ENCODE measurements around the gene B9D1. TPM values are rescaled to one million over a fixed set of nuclear protein-coding genes. Genes with fewer than 3 reads are reported as not detected.

Gene B9D1
- polyA plus RNA-seq, 1 of the 3 experiments (the other 2 are of a cell fraction) = 81.6 TPM

GRCh38 chr17:19317359-19318095 is 45.0 kb downstream of the B9D1 start:
- ChIA-PET CTCF (interaction anchor here (0.8 kb wide), 1 partner anchor 19 kb away, joined by 3 read pairs; no protein-coding TSS in a partner anchor), POLR2A (no interaction called here)
- H3K36me3 ChIP-seq (replicated peaks in 1 of 2; ENCODE audit: control insufficient read depth in 1 of 2, insufficient read depth in 2 of 2, low read length in 1 of 2) = peaks cover 7 to 44% of the 10 kb centered on the region in 2 experiments
- no peaks in the 10 kb centered on the region for H3K9me2 ChIP-seq
- H3K4me3 ChIP-seq (ENCODE audit: low read depth in 2 of 2, low read length in 1 of 2) = no peak overlapping the region
- H3K9me3 ChIP-seq = no peaks in the 10 kb centered on the region
- H3K4me2 ChIP-seq = no peak overlapping the region
- no peak overlapping the region for H3K27ac ChIP-seq (ENCODE audit: low read depth in 2 of 2, low read length in 1 of 2)
- 95% methylated on average over 10 of the region's 19 CpGs for WGBS (ENCODE audit: low lambda C conversion rate)
- no peak overlapping the region for H2AFZ ChIP-seq (ENCODE audit: low read depth)
- H3K9ac ChIP-seq = no peak overlapping the region
- TF ChIP-seq CHD2 (IDR thresholded peaks at IDR 0.05; ENCODE audit: low read length, partially characterized antibody) (no peak), FOXM1 (IDR thresholded peaks at IDR 0.05; ENCODE audit: low read depth) (no peak), FOSL2 (IDR thresholded peaks at IDR 0.05; ENCODE audit: borderline replicate concordance, low read depth) (no peak), REST (IDR thresholded peaks at IDR 0.05; ENCODE audit: low read depth, low read length) (no peak), POLR2AphosphoS5 (IDR thresholded peaks at IDR 0.05; ENCODE audit: low read depth, low read length) (no peak)
- TF ChIP-seq, protein P1, sequence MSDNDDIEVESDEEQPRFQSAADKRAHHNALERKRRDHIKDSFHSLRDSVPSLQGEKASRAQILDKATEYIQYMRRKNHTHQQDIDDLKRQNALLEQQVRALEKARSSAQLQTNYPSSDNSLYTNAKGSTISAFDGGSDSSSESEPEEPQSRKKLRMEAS (IDR thresholded peaks at IDR 0.05; ENCODE audit: low read depth) = no peak
- no peaks in the 10 kb centered on the region for H3F3A ChIP-seq (replicated peaks; ENCODE audit: insufficient read depth)
- H3K4me1 ChIP-seq (ENCODE audit: control insufficient read depth in 1 of 2, insufficient read depth in 2 of 2, low read depth in 1 of 2, low read length in 1 of 2) = no peaks in the 10 kb centered on the region; a peak in 1 of 4 replicates
- H4K20me1 ChIP-seq (ENCODE audit: insufficient read depth) = no peaks in the 10 kb centered on the region
- no peaks in the 10 kb centered on the region for H3K79me2 ChIP-seq (ENCODE audit: insufficient read depth)
- no peaks in the 10 kb centered on the region for H3K27me3 ChIP-seq (ENCODE audit: insufficient read depth)
- DNase-seq = no peak

- H3K27me3 ChIP-seq (ENCODE audit: insufficient read depth) = no peaks in the 10 kb centered on the region
- H3K4me2 ChIP-seq = no peak overlapping the region
- TF ChIP-seq GATA2 (CRISPR knock-in tag; IDR thresholded peaks at IDR 0.05) (no peak), TEAD4 (IDR thresholded peaks at IDR 0.05; ENCODE audit: borderline replicate concordance, insufficient read depth) (no peak)
- no peak overlapping the region for H3K27ac ChIP-seq (ENCODE audit: low read depth in 2 of 2, low read length in 1 of 2)
- peaks cover 13 to 49% of the 10 kb centered on the region in 2 experiments for H3K36me3 ChIP-seq (replicated peaks in 1 of 2; ENCODE audit: control insufficient read depth in 1 of 2, insufficient read depth in 2 of 2, low read length in 1 of 2)
- H3K9me3 ChIP-seq = no peaks in the 10 kb centered on the region
- H4K20me1 ChIP-seq (ENCODE audit: insufficient read depth) = no peaks in the 10 kb centered on the region
- DNase-seq = no peak
- no peaks in the 10 kb centered on the region for H3F3A ChIP-seq (replicated peaks; ENCODE audit: insufficient read depth)
- H3K9ac ChIP-seq = no peak overlapping the region
- 96% methylated on average over 2 of the region's 3 CpGs for WGBS (ENCODE audit: low lambda C conversion rate)
- peaks cover 1 to 5% of the 10 kb centered on the region in 2 experiments; a peak in 3 of 4 replicates for H3K4me1 ChIP-seq (ENCODE audit: control insufficient read depth in 1 of 2, insufficient read depth in 2 of 2, low read depth in 1 of 2, low read length in 1 of 2)
- POLR2A ChIA-PET = no interaction called here
- H3K79me2 ChIP-seq (ENCODE audit: insufficient read depth) = no peaks in the 10 kb centered on the region
- H3K9me2 ChIP-seq = no peaks in the 10 kb centered on the region
- H2AFZ ChIP-seq (ENCODE audit: low read depth) = no peak overlapping the region
- H3K4me3 ChIP-seq (ENCODE audit: low read depth in 2 of 2, low read length in 1 of 2) = no peak overlapping the region
- CTCF ChIA-PET = no interaction called here
Measured at GRCh38 chr17:19316761-19317358, 45.7 kb downstream of the B9D1 start.

Measured in SK-N-SH (cell line).